Measurements from ENCODE around the gene CBS.
"Not testable (repeated sequence)": the region's sequence is repeated elsewhere in the genome, so short reads cannot be mapped to it uniquely, and the experiment has no call there.

The CBS gene

DNA sequence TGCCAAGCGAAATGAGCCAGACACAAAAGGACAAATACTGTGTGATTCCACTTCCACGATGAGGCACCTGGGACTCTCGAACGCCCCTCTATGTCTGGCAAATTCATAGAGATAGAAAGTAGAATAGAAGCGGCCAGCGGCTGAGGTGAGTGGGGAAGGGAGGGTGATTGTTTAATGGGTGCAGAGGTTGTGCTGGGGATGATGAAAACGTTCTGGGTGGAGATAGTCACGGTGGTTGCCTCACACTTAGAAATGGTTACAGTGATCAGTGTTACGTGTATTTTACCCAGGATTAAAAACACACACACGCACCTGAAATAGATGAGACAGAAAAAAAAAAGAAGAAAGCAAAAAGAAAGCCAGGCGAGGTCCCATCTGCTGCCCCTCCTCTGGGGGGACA is 2.9 kb downstream of the CBS start:
- not testable (repeated sequence) for FAIRE-seq

DNA sequence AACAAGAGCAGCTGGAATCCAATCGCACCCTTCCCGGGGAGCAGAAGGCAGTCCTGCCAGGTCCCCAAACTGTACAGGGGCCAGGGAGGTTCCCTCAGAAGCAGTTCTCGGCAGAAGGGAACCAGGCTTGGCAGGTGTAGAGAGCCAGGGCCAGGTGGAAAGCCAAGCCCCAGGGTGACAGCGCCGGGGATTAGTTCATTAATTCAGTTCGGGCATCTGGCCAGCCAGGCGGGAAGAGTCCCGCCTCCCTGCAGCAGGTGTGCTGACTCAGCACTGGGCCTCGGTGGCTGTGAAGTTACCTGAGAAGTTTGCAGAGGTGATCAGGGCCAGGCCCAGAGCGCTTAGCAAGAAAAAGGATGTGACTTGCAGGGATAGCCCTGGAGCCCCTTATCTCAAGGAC is 6.0 kb downstream of the CBS start:
- DNase-seq (ENCODE audit: insufficient read length, low spot score); FAIRE-seq: not testable (repeated sequence)

More for the DNA sequence above, 2.9 kb downstream of the CBS start:
- DNase-seq (ENCODE audit: insufficient read length, low spot score): not testable (repeated sequence)

DNA sequence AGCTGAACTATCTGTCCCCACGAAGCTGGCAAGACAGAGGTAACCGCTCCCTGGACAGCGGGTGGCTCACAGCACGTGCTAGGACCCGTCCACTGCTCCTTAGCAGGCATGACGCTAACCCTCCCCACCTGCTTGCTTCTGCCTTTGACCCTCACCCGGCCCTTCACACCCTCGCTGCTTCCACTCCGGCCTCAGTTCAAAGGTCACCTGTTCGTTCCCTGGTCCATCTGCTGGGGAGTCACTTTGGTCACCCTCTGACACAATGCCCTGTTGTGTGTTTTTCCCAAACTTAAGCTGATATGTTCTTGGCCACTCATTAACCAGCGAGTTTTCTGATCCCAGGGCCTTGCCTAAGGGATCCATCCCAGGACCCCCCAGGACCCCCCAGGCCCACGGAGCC is 7.6 kb downstream of the CBS start:
- FAIRE-seq; DNase-seq (ENCODE audit: insufficient read length, low spot score): not testable (repeated sequence)

DNA sequence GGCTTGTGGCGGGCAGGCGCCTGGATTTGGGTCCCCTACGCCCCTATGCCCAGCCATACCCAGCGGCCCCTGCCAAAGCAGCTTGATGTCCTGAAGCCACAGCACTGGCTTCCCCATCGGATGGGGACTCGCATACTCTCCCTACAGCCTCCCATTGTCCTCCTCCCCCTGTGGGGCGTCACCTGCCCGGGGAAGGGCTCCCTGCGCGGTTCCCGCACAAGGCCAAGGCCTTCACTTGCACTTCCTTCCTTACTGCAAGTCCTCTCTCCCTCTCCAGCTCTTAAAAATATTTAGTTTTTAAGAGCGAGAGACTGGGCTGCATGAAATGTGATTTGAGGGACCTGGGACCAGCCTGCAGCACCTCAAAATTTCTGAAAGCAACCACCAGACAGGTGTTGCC is 8.9 kb downstream of the CBS start:
- not testable (repeated sequence) for FAIRE-seq; DNase-seq (ENCODE audit: insufficient read length, low spot score)

DNA sequence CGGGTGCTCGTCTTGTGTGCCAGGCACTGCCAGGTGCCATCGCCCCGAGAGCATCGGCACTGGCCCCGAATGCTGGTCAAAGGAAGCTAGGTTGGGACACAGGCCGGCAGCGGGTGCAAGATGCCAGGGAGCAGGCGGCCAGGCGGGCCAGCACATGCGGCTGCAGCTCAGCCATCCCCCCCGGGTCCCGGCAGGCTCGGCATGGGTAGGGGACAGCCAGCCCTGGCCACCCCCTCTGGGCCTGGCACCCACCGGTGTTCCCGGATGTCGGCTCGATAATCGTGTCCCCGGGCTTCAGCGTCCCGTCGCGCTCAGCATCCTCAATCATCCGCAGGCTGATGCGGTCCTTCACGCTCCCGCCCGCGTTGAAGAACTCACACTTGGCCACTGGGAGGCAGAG is 9.6 kb downstream of the CBS start:
- DNase-seq (ENCODE audit: insufficient read length, low spot score); FAIRE-seq: not testable (repeated sequence)

DNA sequence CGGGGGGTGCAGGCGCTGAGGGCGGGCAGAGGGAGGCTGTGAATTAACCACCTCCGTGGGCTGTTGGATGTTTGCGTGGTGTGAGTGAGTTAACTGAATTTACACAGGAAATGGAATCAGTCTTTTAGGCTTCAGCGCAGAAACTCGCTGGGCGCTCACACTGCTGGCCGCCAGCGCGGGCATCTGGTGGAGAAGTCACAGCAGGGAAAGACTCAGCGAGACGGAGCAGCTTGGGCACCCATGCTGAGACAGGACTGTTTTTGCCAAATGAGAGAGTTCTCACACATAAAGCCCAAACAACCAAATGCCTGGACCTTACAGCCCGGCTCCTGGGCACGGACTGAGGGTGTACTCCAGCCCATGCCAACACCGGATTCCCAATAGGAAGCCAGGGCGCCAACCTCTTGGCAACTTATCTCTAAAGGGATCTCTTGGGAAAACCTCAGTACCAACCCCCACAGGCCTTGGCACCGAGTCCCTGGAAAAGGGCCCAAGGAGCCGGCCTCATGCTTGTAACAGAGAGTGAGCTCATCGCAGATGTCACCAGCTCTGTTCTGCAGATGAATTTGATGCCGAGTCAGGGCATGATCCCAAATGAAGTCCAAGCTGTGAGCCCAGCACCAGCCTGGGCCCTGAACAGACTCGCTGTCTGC is 11.2 kb downstream of the CBS start:
- FAIRE-seq; DNase-seq (ENCODE audit: insufficient read length, low spot score): not testable (repeated sequence)

DNA sequence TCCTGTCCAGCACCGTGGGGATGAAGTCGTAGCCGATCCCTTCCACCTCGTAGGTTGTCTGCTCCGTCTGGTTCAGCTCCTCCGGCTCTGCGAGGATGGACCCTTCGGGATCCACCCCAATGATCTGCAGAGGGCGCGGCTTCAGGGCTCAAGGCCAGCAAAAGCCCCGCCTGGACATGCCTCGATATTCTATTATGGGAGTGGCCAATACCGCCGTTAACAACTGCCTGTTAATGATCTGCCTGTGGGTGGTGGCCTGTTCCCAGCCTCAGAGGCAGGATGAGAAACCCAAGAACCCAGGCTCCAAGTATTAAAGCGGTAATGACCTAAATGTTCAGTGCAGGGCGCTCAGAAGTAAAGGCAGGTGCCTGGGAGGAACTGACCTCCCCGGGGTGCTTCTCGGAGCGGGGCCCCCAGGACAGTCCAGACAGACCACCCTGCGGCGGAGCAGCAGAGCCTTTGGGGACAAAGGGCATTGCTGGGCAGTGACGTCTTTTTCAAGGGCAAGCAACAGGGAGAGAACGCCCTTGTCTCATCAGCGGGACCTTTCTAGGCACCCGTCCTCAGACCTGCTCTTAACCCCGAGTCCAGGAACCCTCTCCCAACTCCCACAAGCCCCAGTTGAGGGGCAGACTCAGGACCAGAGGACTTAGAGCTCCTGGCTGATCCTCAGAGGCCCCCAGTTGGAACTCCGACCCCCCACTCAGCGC is 12.5 kb downstream of the CBS start:
- not testable (repeated sequence) for DNase-seq (ENCODE audit: insufficient read length, low spot score)

DNA sequence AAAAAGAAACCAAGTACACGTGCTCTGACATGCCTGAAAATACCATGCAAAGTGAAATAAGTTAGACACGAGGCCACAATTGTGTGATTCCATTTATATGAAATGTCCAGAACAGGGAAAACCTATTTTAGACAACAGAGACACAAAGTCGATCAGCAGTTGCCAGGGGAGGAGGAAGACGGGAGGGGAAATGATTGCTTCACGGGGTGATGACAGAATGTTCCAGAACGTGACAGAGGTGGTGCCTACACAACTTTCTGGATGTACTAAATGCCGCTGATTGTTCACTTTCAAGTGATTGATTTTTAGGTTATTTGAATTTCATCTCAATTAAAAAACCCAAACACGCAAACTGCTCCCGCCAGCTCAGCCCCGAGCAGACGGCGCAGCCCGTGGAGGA is 22.5 kb downstream of the CBS start:
- DNase-seq (ENCODE audit: insufficient read length, low spot score); FAIRE-seq: not testable (repeated sequence)

More for the DNA sequence above, 12.5 kb downstream of the CBS start:
- not testable (repeated sequence) for FAIRE-seq

DNA sequence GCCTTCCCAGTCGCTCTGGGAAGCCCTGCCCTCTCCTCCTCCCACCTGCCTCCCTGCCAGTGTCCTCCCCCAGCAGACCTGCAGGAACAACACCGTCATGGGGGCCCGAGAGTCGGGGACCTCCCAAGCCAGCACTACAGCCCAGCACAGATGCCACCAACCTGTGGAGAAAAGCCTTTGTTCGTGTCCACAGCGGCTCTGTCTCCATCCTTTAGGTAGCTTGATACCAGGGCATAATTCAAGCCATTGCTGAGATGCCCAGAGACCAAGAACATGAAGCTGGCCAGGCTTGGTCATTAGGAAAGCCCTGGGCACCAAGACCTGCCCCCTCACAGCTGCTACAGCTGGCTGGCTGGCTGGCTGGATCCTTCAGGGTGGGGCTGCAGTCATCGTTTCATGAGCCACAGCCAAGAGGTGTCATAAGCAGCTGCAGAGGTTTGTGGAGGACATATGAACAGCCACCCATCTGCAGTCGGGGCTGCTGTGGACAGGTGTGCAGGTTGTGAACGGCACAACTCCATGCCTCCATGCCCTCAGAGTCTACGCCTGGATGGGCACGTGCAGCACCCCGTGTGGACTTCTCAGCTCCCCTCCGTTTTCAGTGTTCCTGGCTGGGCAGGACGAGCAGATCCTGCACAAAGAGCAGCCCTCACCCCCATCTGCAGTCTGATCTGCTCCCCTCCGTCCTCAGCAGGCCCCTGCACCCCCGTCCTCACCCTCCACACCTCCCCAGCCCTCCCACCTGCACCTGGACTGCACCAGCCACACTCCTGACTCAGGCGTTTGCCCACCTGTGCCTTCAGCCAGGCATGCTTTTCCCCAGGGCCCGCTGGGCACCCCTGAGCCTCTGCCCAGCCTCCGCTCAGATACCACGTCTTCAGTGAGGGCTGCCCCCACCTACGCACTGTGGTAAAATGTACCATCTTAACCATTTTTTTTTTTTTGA is 29.5 kb downstream of the CBS start:
- DNase-seq (ENCODE audit: insufficient read length, low spot score); FAIRE-seq: not testable (repeated sequence)

DNA sequence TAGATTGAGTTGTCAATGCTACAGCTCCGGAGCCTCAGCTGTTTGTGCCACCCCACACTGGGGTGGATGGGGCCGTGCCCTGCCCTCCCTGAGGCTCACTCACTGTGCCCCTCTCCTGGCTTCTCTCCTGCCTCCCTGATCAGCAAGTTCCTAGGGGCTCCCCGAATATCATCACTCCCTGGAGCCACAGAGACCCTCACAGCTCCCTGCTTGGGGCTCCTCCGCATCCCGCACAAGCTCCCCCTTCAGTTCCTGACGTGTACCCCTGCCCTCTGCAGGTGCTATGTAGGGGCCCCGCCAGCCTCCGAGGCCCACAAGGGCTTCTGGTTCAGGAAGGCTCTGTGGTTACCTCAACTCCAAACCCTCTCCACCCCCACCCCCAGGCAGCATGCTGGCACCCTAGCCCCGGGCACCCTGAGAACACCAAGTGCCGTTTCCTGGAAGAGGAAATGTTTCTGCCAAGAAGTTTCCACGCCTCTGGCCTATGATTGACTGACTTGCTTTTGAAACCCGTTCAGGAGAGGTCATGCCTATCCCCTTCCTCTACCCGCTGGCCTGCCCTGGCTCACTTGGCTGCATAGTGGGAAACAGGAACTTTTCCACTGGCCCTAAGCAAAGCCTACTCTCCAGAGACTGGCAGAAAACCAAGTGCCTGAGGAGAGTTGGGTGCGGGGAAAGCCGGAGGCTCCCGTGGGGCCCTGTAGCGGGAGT is 30.3 kb downstream of the CBS start:
- not testable (repeated sequence) for FAIRE-seq

DNA sequence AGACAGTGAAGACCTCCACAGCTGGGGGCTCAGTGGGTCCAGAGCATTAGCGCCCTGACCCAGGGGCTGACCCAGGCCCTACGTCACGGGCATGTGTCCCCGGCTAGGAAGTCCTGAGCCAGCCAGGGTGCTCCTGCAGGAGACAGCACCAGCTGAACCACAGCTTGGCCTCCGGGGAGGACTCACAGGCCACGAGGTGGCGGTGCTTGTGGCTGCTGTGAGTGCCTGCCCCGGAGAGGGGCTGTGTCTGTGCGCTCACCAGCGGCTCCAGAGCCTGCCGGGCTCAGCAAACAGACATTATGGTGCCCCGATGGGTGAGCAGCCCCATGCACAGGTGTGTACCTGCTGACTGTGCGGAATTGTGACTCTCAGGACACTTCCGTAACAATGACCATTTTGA is 31.1 kb downstream of the CBS start:
- FAIRE-seq; DNase-seq (ENCODE audit: insufficient read length, low spot score): not testable (repeated sequence)

More for the DNA sequence above, 30.3 kb downstream of the CBS start:
- DNase-seq (ENCODE audit: insufficient read length, low spot score): not testable (repeated sequence)

DNA sequence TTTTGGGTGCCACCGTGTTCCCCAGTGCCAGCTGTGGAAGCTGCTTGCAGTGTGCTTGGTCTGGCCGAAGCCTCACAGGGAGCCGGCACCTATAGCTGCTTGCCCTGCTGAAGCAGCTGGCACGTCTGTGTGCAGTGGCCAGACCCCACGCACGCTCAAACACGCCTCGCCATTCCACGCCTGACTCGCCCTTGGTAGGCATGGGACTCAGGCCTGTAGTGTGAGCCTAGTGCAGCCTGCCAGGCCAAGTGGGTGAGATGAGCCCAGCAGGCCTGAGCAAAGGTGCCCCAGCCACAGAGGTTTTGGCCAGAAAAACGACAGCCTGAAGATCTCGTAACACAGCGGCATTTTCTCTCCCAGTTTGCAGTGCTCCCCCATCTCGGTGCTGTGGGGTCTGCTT is 32.3 kb downstream of the CBS start:
- not testable (repeated sequence) for DNase-seq (ENCODE audit: insufficient read length, low spot score); FAIRE-seq

DNA sequence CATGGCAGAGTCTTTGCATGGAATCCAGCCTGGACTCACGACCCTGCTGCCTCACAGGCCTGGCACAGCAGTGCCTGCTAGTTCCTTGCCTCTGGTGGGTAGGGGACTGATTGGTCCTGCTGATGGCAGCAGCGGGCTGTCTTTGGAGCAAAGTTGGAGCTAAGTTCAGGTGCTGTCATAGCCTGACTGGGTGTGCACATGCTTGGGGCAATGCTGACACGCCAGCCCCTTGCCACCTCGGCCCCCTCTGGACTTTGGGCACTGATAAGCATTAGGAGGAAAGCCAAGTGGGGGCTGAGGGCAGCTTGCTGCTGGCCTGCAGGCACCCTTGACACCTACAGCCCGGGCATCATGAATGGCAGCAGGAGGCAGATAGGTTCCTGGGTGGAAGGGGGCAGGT is 33.5 kb downstream of the CBS start:
- DNase-seq (ENCODE audit: insufficient read length, low spot score); FAIRE-seq: not testable (repeated sequence)

DNA sequence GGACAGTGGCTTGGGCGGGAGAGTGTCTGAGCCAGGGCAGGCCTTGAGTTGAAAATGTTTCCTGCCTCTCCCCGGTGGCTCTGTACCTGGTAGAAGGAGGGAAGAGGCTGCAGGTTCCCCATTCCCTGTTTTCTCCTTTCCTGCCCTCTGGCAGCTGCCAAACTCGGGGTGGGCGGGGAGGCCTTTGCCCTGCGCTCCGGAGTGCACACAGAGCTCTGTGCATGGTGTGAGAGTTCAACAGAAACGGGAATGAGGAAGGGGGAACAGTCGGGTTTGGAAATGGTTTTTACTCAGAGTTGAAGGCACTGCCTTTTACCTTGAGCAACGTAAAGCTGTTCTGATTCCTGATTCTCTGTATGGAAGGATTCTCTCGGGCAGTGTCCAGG is 37.0 kb downstream of the CBS start:
- not testable (repeated sequence) for FAIRE-seq

DNA sequence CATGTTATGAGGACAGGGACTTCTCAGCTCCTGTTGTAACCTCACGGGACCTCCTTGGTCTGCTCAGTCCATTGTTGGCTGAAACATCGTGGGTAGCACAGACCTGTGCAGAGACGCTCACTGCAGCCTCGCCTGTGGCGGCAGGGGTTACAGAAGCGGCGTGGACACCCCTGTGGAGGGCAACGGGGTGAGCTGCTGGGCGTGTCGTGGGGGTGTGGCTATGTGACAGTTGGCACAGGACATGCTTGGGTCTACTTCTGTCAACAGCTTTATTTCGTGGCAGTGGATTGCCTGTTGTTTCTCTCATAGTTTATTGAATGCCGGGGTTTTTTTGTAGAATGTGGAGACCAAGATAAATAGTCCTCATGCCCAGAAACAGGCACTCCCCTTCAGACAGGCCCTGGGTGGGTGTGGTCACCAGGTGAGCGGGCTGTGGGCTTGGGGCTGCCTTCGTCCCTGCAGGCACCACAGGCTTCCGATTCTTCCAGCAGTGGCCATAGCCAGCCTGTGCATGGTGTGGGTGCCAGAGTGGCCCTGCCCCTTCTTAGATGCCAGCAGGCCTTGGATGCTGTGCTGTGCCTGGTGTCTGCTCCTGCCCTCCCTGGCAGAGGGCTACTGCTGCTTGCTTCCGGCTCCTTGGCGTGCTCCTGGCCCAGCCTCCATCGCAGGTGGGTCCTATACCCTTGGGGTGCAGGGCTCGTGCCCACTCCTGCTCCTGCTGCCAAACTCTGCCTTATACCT is 37.5 kb downstream of the CBS start:
- not testable (repeated sequence) for FAIRE-seq; DNase-seq (ENCODE audit: insufficient read length, low spot score)

More for the DNA sequence above, 37.0 kb downstream of the CBS start:
- not testable (repeated sequence) for DNase-seq (ENCODE audit: insufficient read length, low spot score)

DNA sequence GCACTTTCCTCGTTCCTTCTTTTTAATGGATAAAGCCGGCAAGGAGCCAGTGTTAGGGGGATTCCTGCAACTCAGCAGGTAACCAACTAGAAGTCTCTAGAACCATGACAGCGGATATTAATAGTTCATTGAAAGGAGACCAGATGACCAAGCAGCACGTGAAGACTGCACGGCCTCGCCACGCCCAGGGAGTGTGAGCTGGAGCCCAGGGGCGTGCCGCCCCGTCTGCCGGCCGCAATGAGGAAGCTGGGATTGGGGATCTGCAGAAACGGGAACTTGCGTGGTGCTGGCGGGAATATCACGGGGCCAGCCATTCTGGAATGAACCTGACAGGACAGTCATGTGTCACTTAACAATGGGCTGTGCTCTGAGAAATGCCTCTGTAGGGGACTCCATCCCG is 38.7 kb downstream of the CBS start:
- DNase-seq (ENCODE audit: insufficient read length, low spot score); FAIRE-seq: not testable (repeated sequence)
